SK-N-SH treated with all-trans-retinoic acid at 6 μM for 48 hours (cell line): ENCODE data around the gene CACNA1C.

ENCODE experiments used
- ATAC-seq: fragments of 200-7000 bp; cut with Tn5 transposase; 3 replicates; pipeline ENCODE4 v1.9.1; 2020; ENCODE audit warnings: mild to moderate bottlenecking, moderate library complexity
- ARNTL ChIP-seq: fragments of 450-650 bp; formaldehyde crosslinking; IDR thresholded peaks from 2 replicates; pipeline ENCODE4 v1.5.0; 2020; ENCODE audit warnings: low read depth, mild to moderate bottlenecking, moderate library complexity, borderline replicate concordance
- BACH2 ChIP-seq: fragments of 250-450 bp; sonication (Bioruptor Pico); IDR thresholded peaks from 2 replicates; pipeline ENCODE4 v1.9.0; 2021; ENCODE audit warnings: mild to moderate bottlenecking, borderline replicate concordance
- CREB5 ChIP-seq: fragments of 250-450 bp; sonication (Bioruptor Pico); IDR thresholded peaks from 2 replicates; pipeline ENCODE4 v1.5.1; 2020; ENCODE audit warnings: low read depth, mild to moderate bottlenecking, moderate library complexity
- CSDC2 ChIP-seq: fragments of 250-450 bp; sonication (Bioruptor Pico); IDR thresholded peaks from 2 replicates; pipeline ENCODE4 v1.5.0; 2020; ENCODE audit warnings: mild to moderate bottlenecking, moderate library complexity
- ESRRG ChIP-seq: fragments of 250-450 bp; sonication (Bioruptor Pico); IDR thresholded peaks from 2 replicates; pipeline ENCODE4 v1.6.1; 2021; ENCODE audit warnings: mild to moderate bottlenecking
- GLIS3 ChIP-seq: fragments of 250-450 bp; sonication (Bioruptor Pico); IDR thresholded peaks from 2 replicates; pipeline ENCODE4 v1.5.0; 2020; ENCODE audit warnings: mild to moderate bottlenecking, moderate library complexity
- ISL1 ChIP-seq: fragments of 250-450 bp; sonication (Bioruptor Pico); IDR thresholded peaks from 2 replicates; pipeline ENCODE4 v2.1.2; 2022; ENCODE audit warnings: mild to moderate bottlenecking, moderate library complexity
- OSR1 ChIP-seq: fragments of 250-450 bp; sonication (Bioruptor Pico); IDR thresholded peaks from 2 replicates; pipeline ENCODE4 v1.8.0; 2022; ENCODE audit warnings: moderate library complexity, mild to moderate bottlenecking, inconsistent platforms
- PATZ1 ChIP-seq: fragments of 250-450 bp; sonication (Bioruptor Pico); IDR thresholded peaks from 2 replicates; pipeline ENCODE4 v1.8.0; 2020; ENCODE audit warnings: mild to moderate bottlenecking, moderate library complexity, borderline replicate concordance
- POU6F1 ChIP-seq: fragments of 250-450 bp; sonication (Bioruptor Pico); IDR thresholded peaks from 2 replicates; pipeline ENCODE4 v1.8.0; 2021; ENCODE audit warnings: low read depth, mild to moderate bottlenecking, moderate library complexity, borderline replicate concordance
- PPARA ChIP-seq: fragments of 250-450 bp; sonication (Bioruptor Pico); IDR thresholded peaks from 2 replicates; pipeline ENCODE4 v1.5.0; 2020; ENCODE audit warnings: mild to moderate bottlenecking, borderline replicate concordance
- RARB ChIP-seq: fragments of 250-450 bp; sonication (Bioruptor Pico); IDR thresholded peaks from 2 replicates; pipeline ENCODE4 v1.8.0; 2021; ENCODE audit warnings: mild to moderate bottlenecking, moderate library complexity
- SNAI2 ChIP-seq: fragments of 250-450 bp; sonication (Bioruptor Pico); IDR thresholded peaks from 2 replicates; pipeline ENCODE4 v1.5.0; 2020; ENCODE audit warnings: mild to moderate bottlenecking, moderate library complexity
- TOX ChIP-seq: fragments of 250-450 bp; sonication (Bioruptor Pico); IDR thresholded peaks from 2 replicates; pipeline ENCODE4 v1.8.0; 2021; ENCODE audit warnings: mild to moderate bottlenecking, moderate library complexity, borderline replicate concordance
- ZC3H10 ChIP-seq: fragments of 250-450 bp; sonication (Bioruptor Pico); IDR thresholded peaks from 2 replicates; pipeline ENCODE4 v1.5.1; 2021; ENCODE audit warnings: mild to moderate bottlenecking, moderate library complexity
- ZFP3 ChIP-seq: fragments of 250-450 bp; sonication (Bioruptor Pico); IDR thresholded peaks from 2 replicates; pipeline ENCODE4 v1.5.0; 2020; ENCODE audit warnings: mild to moderate bottlenecking, moderate library complexity
- ZFP30 ChIP-seq: fragments of 450-650 bp; formaldehyde crosslinking; IDR thresholded peaks from 2 replicates; pipeline ENCODE4 v1.5.0; 2022; ENCODE audit warnings: mild to moderate bottlenecking, moderate library complexity
- ZNF565 ChIP-seq: fragments of 450-650 bp; formaldehyde crosslinking; conservative IDR thresholded peaks from 2 replicates; pipeline ENCODE4 v1.5.0; 2020; ENCODE audit warnings: low read depth, mild to moderate bottlenecking, moderate library complexity
- ZNF8 ChIP-seq: fragments of 450-650 bp; formaldehyde crosslinking; IDR thresholded peaks from 2 replicates; pipeline ENCODE4 v1.5.0; 2020; ENCODE audit warnings: mild to moderate bottlenecking, moderate library complexity
- TF ChIP-seq, protein P1 (sequence below): fragments of 250-450 bp; sonication (Bioruptor Pico); IDR thresholded peaks from 2 replicates; pipeline ENCODE4 v1.5.1; 2021; ENCODE audit warnings: mild to moderate bottlenecking, moderate library complexity
- TF ChIP-seq, protein P2 (sequence below): fragments of 250-450 bp; sonication (Bioruptor Pico); IDR thresholded peaks from 2 replicates; pipeline ENCODE4 v1.5.0; 2020; ENCODE audit warnings: mild to moderate bottlenecking, moderate library complexity

Gene CACNA1C

DNA sequence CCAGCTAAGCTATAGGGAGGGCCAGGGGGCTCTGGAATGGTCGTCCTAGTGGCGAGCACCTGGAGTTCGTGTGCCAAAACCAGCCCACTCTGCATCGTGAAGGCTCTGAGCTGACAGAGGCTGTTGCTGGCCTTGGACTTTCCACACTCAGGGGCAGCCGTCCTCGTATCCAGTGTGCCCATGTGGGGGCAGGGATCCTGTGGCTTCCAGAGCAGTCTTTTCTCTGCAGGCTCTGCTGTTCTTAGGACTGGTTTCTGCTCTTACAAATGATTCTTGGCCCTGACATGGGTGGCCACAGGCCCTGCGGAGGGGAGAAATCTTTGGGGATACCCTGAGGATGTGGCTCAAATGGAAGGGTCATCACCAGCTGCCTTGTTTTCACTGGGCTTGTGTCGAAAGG, 564.6 kb downstream of the CACNA1C start:
- TF ChIP-seq CREB5 (CRISPR knock-in tag), result no peak
- TF ChIP-seq, protein P1, sequence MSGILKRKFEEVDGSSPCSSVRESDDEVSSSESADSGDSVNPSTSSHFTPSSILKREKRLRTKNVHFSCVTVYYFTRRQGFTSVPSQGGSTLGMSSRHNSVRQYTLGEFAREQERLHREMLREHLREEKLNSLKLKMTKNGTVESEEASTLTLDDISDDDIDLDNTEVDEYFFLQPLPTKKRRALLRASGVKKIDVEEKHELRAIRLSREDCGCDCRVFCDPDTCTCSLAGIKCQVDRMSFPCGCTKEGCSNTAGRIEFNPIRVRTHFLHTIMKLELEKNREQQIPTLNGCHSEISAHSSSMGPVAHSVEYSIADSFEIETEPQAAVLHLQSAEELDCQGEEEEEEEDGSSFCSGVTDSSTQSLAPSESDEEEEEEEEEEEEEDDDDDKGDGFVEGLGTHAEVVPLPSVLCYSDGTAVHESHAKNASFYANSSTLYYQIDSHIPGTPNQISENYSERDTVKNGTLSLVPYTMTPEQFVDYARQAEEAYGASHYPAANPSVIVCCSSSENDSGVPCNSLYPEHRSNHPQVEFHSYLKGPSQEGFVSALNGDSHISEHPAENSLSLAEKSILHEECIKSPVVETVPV, result no peak
- TF ChIP-seq, protein P2, sequence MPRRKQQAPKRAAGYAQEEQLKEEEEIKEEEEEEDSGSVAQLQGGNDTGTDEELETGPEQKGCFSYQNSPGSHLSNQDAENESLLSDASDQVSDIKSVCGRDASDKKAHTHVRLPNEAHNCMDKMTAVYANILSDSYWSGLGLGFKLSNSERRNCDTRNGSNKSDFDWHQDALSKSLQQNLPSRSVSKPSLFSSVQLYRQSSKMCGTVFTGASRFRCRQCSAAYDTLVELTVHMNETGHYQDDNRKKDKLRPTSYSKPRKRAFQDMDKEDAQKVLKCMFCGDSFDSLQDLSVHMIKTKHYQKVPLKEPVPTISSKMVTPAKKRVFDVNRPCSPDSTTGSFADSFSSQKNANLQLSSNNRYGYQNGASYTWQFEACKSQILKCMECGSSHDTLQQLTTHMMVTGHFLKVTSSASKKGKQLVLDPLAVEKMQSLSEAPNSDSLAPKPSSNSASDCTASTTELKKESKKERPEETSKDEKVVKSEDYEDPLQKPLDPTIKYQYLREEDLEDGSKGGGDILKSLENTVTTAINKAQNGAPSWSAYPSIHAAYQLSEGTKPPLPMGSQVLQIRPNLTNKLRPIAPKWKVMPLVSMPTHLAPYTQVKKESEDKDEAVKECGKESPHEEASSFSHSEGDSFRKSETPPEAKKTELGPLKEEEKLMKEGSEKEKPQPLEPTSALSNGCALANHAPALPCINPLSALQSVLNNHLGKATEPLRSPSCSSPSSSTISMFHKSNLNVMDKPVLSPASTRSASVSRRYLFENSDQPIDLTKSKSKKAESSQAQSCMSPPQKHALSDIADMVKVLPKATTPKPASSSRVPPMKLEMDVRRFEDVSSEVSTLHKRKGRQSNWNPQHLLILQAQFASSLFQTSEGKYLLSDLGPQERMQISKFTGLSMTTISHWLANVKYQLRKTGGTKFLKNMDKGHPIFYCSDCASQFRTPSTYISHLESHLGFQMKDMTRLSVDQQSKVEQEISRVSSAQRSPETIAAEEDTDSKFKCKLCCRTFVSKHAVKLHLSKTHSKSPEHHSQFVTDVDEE (CRISPR knock-in tag), result no peak
- no peak for TF ChIP-seq SNAI2 (CRISPR knock-in tag)
- TF ChIP-seq ESRRG (CRISPR knock-in tag), result no peak
- no peak for TF ChIP-seq TOX
- TF ChIP-seq ZFP3 (CRISPR knock-in tag), result no peak
- TF ChIP-seq ZNF8 (CRISPR knock-in tag), result no peak
- TF ChIP-seq ZC3H10, result no peak
- TF ChIP-seq PATZ1, result no peak
- TF ChIP-seq OSR1 (CRISPR knock-in tag), result no peak
- no peak for TF ChIP-seq GLIS3 (CRISPR knock-in tag)
- TF ChIP-seq ARNTL, result no peak
- no peak for TF ChIP-seq ZFP30
- no peak for TF ChIP-seq BACH2
- ATAC-seq, result no peak

- ATAC-seq, result no peak
- no peak for TF ChIP-seq ZFP30
- no peak for TF ChIP-seq ZNF8 (CRISPR knock-in tag)
- TF ChIP-seq POU6F1, result no peak
- no peak for TF ChIP-seq CREB5 (CRISPR knock-in tag)
- TF ChIP-seq ZC3H10, result no peak
- TF ChIP-seq ISL1, result no peak
- TF ChIP-seq ARNTL, result no peak
- TF ChIP-seq PATZ1, result no peak
- no peak for TF ChIP-seq RARB (CRISPR knock-in tag)
- TF ChIP-seq PPARA (CRISPR knock-in tag), result no peak
- no peak for TF ChIP-seq ZNF565 (CRISPR knock-in tag)
- TF ChIP-seq, protein P1, result no peak
- no peak for TF ChIP-seq ZFP3 (CRISPR knock-in tag)
- no peak for TF ChIP-seq GLIS3 (CRISPR knock-in tag)
- no peak for TF ChIP-seq CSDC2 (CRISPR knock-in tag)
These were observed 565.7 kb downstream of the CACNA1C start for GRCh38 chr12:2618291-2618995.
